Sigmoid colon (tissue), 7 donors: ENCODE results near the gene GRM7. TPM values are rescaled to one million over a fixed set of nuclear protein-coding genes. Genes with fewer than 3 reads are reported as not detected.

Experiments
- DNase-seq: peaks from one replicate; pipeline ENCODE4 v3.0.0-alpha.2; 2019
- H3K27ac ChIP-seq, 4 donors: fragments of 200-600 bp; sonication (generic); one replicate each; pipeline ENCODE4 v1.5.1; 2016 to 2019; ENCODE audit warnings: mild to moderate bottlenecking in 1 of 4
- H3K27me3 ChIP-seq, 3 donors: fragments of 200-600 bp; sonication (generic); one replicate each; pipeline ENCODE4 v1.5.1; 2019; ENCODE audit warnings: mild to moderate bottlenecking in 1 of 3
- H3K36me3 ChIP-seq, 4 donors: fragments of 200-600 bp; sonication (generic); one replicate each; pipeline ENCODE4 v1.5.1; 2016 to 2019
- H3K4me1 ChIP-seq, 4 donors: fragments of 200-600 bp; sonication (generic); one replicate each; pipeline ENCODE4 v1.5.1; 2017 to 2019
- H3K4me3 ChIP-seq, 4 donors: fragments of 200-600 bp; sonication (generic); one replicate each; pipeline ENCODE4 v1.5.1; 2017 to 2019; ENCODE audit warnings: mild to moderate bottlenecking in 2 of 4, moderate library complexity in 1 of 4
- H3K9me3 ChIP-seq, 4 donors: fragments of 200-600 bp in 3 of 4; sonication (generic) in 3 of 4; one replicate each; pipeline versions ENCODE4 v1.5.1 to v1.6.1; 2013 to 2019
- EP300 ChIP-seq, 4 donors: sonication (generic); formaldehyde crosslinking; IDR thresholded peaks; one replicate each; pipeline ENCODE4 v1.6.1; 2017; ENCODE audit warnings: antibody characterized with exemption in 4 of 4
- POLR2A ChIP-seq, 2 donors: fragments of 450-650 bp; IDR thresholded peaks; one replicate each; pipeline ENCODE4 v1.6.1; 2016; ENCODE audit warnings: antibody characterized with exemption in 2 of 2, mild to moderate bottlenecking in 2 of 2, moderate library complexity in 2 of 2
- POLR2AphosphoS5 ChIP-seq, 4 donors: sonication (generic); formaldehyde crosslinking; IDR thresholded peaks; one replicate each; pipeline ENCODE4 v1.6.1; 2017; ENCODE audit warnings: antibody characterized with exemption in 4 of 4
- WGBS, 2 donors: extraction: QIAGEN DNeasy Blood & Tissue Kit; methylation state at CpG; one replicate each; pipeline ENCODE4 v1.1.7; 2013; 5-methylcytosine and 5-hydroxymethylcytosine counted together
- intact Hi-C: fragments of 100-400 bp; cut with DNase I; formaldehyde crosslinking; loops from one replicate; pipeline ENCODE4 v1.15.1; 2023
- polyA plus RNA-seq, 3 donors: library from polyadenylated mRNA; stranded (reverse); fragments of 200-250 nt; gene quantifications; one replicate each; pipeline ENCODE4 v1.2.3, GENCODE V29; 2013
- total RNA-seq, 4 donors: library from RNA; depleted of rRNA; stranded (reverse); fragments of >200 nt; gene quantifications; one replicate each; pipeline ENCODE4 v1.1.0, GENCODE V29; 2016
- TF ChIP-seq, protein P1 (sequence below), 4 experiments: fragments of 450-650 bp in 3 of 4; fragments of 200-600 bp in 1 of 4; IDR thresholded peaks; one replicate each; pipeline ENCODE4 v1.5.1; 2016 to 2019; ENCODE audit warnings: antibody characterized with exemption in 4 of 4, mild to moderate bottlenecking in 3 of 4, moderate library complexity in 2 of 4
- donor health status: healthy with polysubstance abuse.
- donor health status: Bipolar disorder and iron deficiency.
- donor health status: healthy.

The GRM7 gene
- total and polyA plus RNA-seq, 7 donors = 0.09 to 0.71 (median 0.22) TPM; not detected in 3

DNA sequence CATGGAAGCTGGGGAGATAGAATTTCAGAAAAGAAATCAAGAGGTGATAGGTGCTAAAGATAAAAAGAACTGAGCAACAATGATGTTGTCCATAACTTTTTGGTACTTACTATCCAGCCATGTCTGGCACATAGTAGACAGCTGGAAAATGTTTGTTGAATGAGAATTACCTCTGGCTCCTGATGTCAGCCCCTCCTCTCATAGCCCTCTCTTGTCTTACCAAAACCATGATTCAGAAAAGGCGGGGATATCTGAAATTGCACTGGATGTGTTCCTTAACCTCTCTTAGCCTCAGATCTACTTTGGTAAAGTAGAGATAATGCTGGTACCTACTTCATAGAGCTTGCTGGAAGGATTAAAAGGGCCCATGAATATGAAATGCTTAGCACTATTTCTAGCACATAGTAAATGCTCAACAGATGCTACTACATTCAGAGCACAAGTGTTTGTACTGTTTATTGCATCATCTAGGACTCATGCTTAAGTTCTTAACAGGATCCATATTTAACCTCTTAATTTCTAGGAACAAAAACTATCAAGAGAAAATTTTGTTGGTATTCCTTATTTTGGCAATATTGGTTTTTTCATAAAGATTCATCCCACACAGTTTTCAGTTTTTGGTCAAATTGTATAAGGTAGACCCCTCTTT is 859.9 kb downstream of the GRM7 start:
- 79 to 84% methylated on average over 1 of the region's 1 CpG for WGBS, 2 donors
- no peaks in the 10 kb centered on the region for H3K27me3 ChIP-seq
- H3K4me1 ChIP-seq = no peaks in the 10 kb centered on the region
- no peak overlapping the region for H3K4me3 ChIP-seq
- no peaks in the 10 kb centered on the region for H3K36me3 ChIP-seq
- no peaks in the 10 kb centered on the region for H3K9me3 ChIP-seq
- no peak for TF ChIP-seq POLR2A (IDR thresholded peaks at IDR 0.05)
- no peak for TF ChIP-seq POLR2AphosphoS5 (IDR thresholded peaks at IDR 0.05)
- no peak for TF ChIP-seq EP300 (IDR thresholded peaks at IDR 0.05)
- TF ChIP-seq, protein P1, sequence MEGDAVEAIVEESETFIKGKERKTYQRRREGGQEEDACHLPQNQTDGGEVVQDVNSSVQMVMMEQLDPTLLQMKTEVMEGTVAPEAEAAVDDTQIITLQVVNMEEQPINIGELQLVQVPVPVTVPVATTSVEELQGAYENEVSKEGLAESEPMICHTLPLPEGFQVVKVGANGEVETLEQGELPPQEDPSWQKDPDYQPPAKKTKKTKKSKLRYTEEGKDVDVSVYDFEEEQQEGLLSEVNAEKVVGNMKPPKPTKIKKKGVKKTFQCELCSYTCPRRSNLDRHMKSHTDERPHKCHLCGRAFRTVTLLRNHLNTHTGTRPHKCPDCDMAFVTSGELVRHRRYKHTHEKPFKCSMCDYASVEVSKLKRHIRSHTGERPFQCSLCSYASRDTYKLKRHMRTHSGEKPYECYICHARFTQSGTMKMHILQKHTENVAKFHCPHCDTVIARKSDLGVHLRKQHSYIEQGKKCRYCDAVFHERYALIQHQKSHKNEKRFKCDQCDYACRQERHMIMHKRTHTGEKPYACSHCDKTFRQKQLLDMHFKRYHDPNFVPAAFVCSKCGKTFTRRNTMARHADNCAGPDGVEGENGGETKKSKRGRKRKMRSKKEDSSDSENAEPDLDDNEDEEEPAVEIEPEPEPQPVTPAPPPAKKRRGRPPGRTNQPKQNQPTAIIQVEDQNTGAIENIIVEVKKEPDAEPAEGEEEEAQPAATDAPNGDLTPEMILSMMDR (IDR thresholded peaks at IDR 0.05) = no peak
- no peak overlapping the region for H3K27ac ChIP-seq
- DNase-seq = no peak
- intact Hi-C loops = no loop called here

DNA sequence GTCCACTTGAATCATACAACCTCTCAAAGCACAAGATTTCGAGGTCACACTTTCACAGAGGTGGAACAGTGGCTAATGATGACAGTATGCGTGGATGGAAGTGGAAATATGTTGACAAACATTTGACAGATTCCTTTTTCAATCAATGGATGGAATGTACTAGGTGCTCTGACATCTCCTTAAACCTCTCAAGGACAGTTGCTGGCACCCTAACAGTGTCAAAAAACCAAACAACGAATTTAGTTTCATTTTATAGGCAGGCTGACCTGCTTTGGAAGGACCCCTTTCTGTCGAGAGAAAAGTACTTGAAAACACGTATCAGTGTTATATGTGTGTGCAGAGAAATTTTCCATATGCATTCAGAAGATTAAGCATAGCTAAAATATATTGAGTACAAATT is 861.0 kb downstream of the GRM7 start:
- Histone ChIP-seq H3K4me1 (no peaks in the 10 kb centered on the region), H3K27me3 (no peaks in the 10 kb centered on the region), H3K9me3 (no peaks in the 10 kb centered on the region), H3K4me3 (no peak overlapping the region), H3K27ac (no peak overlapping the region), H3K36me3 (no peaks in the 10 kb centered on the region)
- intact Hi-C loops = no loop called here
- 74 to 87% methylated on average over 5 of the region's 5 CpGs for WGBS, 2 donors
- TF ChIP-seq, protein P1 (IDR thresholded peaks at IDR 0.05) = no peak
- TF ChIP-seq POLR2AphosphoS5 (IDR thresholded peaks at IDR 0.05) (no peak), EP300 (IDR thresholded peaks at IDR 0.05) (no peak), POLR2A (IDR thresholded peaks at IDR 0.05) (no peak)
- no peak for DNase-seq

DNA sequence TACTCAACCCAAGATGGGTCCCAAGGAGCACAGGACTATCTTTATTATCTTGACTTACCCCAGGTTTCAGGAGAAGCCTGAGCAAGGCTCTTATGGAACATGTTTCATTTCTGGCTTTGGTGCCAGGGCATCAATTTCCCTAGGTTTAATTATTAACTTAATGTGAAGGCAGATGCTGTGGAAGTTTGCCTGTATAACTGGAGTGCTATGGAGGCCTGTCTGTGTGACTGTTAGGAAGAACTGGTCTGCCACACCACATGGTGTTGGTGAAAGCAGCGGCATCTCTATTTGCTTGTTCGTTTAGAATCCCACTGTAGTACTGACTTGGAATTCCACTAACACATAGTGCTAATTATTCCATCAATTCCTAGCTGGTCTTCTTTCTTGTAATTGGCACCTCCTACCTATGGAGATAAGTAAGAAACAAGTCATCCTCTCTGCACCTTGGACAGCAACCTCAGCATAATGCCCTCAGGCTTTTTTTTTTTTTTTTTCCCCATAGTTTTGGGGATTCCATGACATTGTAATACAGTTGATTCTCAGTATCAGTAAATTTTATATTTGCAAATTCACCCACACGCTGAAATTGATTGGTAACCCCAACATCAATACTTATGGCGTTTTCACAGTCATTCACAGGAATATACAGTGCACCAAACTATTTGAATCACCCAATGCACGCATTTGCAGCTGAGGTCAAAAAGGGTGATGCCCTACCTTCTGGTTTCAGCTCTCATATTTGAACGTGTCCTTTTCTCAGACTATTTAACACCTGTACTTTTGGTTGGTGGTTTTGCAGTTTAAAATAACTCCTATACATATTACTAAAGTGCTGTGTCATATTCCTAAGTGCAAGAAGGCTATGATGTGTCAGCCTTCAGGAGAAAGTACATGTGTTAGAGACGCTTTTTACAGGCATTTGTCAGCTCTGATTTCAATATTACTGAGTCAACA is 867.9 kb downstream of the GRM7 start:
- intact Hi-C loops = no loop called here
- no peaks in the 10 kb centered on the region for H3K27me3 ChIP-seq
- TF ChIP-seq EP300 (IDR thresholded peaks at IDR 0.05) = no peak
- TF ChIP-seq POLR2AphosphoS5 (IDR thresholded peaks at IDR 0.05) = no peak
- no peak for TF ChIP-seq POLR2A (IDR thresholded peaks at IDR 0.05)
- TF ChIP-seq, protein P1 (IDR thresholded peaks at IDR 0.05) = no peak
- H3K4me3 ChIP-seq = no peak overlapping the region
- no peak overlapping the region for H3K27ac ChIP-seq
- no peaks in the 10 kb centered on the region for H3K4me1 ChIP-seq
- 81 to 88% methylated on average over 7 of the region's 7 CpGs for WGBS, 2 donors
- no peaks in the 10 kb centered on the region for H3K36me3 ChIP-seq
- no peaks in the 10 kb centered on the region for H3K9me3 ChIP-seq
- DNase-seq = no peak

DNA sequence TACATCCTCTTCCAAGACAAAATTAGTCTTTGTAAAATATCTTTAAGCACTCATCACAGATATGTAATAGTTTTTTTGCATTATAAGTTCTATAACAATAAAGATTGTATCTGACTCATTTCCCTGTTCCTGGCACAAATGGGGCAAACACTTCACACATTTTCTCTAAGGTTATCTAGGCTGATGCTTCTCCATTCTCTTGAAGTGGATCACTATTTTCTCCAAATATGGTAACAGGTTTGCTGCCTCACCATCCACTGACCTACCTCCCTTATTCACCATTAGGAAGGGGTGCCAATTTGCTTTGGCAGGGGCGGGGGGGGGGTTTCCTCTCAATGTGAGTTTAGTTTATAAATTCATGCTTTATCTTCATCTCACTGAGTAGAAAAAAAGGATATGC is 873.0 kb downstream of the GRM7 start:
- H3K4me1 ChIP-seq = no peaks in the 10 kb centered on the region

More for the DNA sequence above, 873.0 kb downstream of the GRM7 start:
- WGBS, 2 donors = 58 to 66% methylated on average over 1 of the region's 1 CpG
- no peak for DNase-seq
- Histone ChIP-seq H3K9me3 (no peaks in the 10 kb centered on the region), H3K36me3 (no peaks in the 10 kb centered on the region), H3K27ac (no peak overlapping the region), H3K4me3 (no peak overlapping the region), H3K27me3 (no peaks in the 10 kb centered on the region)
- no peak for TF ChIP-seq EP300 (IDR thresholded peaks at IDR 0.05)
- TF ChIP-seq, protein P1 (IDR thresholded peaks at IDR 0.05) = no peak
- intact Hi-C loops = no loop called here
